Kidney (tissue), 14 donors: ENCODE results near the gene DACT3. TPM values are rescaled to one million over a fixed set of nuclear protein-coding genes. Genes with fewer than 3 reads are reported as not detected.

Experiments used
- DNase-seq, 5 donors: peaks; one replicate each; pipeline ENCODE4 v3.0.0-alpha.2; 2013 to 2020
- FAIRE-seq: peaks from 2 replicates; lab custom pipeline; 2012; peaks lifted over from hg19 to GRCh38; lab: Jason Lieb, UNC
- H3K27ac ChIP-seq, 2 donors: one replicate each; pipeline ENCODE4 v1.7.0; 2013; ENCODE audit warnings: low read depth in 2 of 2, low read length in 2 of 2, inconsistent platforms in 1 of 2
- H3K27me3 ChIP-seq: one replicate; pipeline ENCODE4 v1.7.1; 2013; ENCODE audit warnings: low read length, inconsistent platforms; ENCODE audit not compliant: control insufficient read depth, insufficient read depth
- H3K36me3 ChIP-seq, 3 donors: one replicate each; pipeline versions ENCODE4 v1.7.0 to v1.7.1; 2013; ENCODE audit warnings: low read length in 3 of 3, control low read depth in 1 of 3, inconsistent platforms in 1 of 3; ENCODE audit not compliant: insufficient read depth in 3 of 3, control insufficient read depth in 2 of 3
- H3K4me1 ChIP-seq, 3 donors: one replicate each; pipeline versions ENCODE4 v1.7.0 to v1.7.1; 2013; ENCODE audit warnings: low read length in 3 of 3, inconsistent platforms in 1 of 3, low read depth in 1 of 3; ENCODE audit not compliant: control insufficient read depth in 2 of 3, insufficient read depth in 2 of 3
- H3K4me3 ChIP-seq, 3 donors: one replicate each; pipeline versions ENCODE4 v1.7.0 to v1.8.1; 2013; ENCODE audit warnings: low read length in 3 of 3, control low read depth in 1 of 3, inconsistent platforms in 1 of 3
- H3K9ac ChIP-seq, 3 donors: one replicate each; pipeline versions ENCODE4 v1.7.0 to v1.7.1; 2013; ENCODE audit warnings: low read length in 3 of 3, control low read depth in 1 of 3, inconsistent platforms in 1 of 3
- H3K9me3 ChIP-seq, 3 donors: one replicate each; pipeline versions ENCODE4 v1.7.0 to v1.7.1; 2013; ENCODE audit warnings: low read length in 3 of 3, control low read depth in 1 of 3, inconsistent platforms in 1 of 3; ENCODE audit not compliant: control insufficient read depth in 2 of 3, insufficient read depth in 1 of 3
- CTCF ChIP-seq: IDR thresholded peaks from 3 replicates; pipeline ENCODE4 v1.5.1; 2012; ENCODE audit warnings: mild to moderate bottlenecking, moderate library complexity, borderline replicate concordance; ENCODE audit not compliant: insufficient read depth; ENCODE audit errors: extremely low read depth
- intact Hi-C: fragments of 100-400 bp; cut with DNase I; formaldehyde crosslinking; loops from one replicate; pipeline ENCODE4 v1.11.1; 2022
- polyA plus RNA-seq: library from polyadenylated mRNA; stranded (reverse); fragments of 350-450 nt; fragmentation: Illumina TruSeq; extraction: RNeasy Lipid Tissue Mini Kit (QIAGEN cat#74804); gene quantifications from one replicate; pipeline ENCODE4 v1.2.3, GENCODE V29; 2014; ENCODE audit warnings: low read depth, low replicate concordance; ENCODE audit not compliant: insufficient read depth
- total RNA-seq: library from RNA; stranded (reverse); fragmentation: NEBNext Ultra II Directional; extraction: Animal tissue kit (Norgen Biotek cat#: 25700); gene quantifications from one replicate; pipeline ENCODE4 v1.2.1, GENCODE V29; 2021
- donor health status: control.
- donor health status: control.
- donor health status: control.
- donor health status: control.
- donor health status: control.
- donor health status: DM: yes; HTN: yes; CAD: no.
- donor health status: Normal renal cell carcinoma (clear cell type).

Gene DACT3
- total and polyA plus RNA-seq, 2 donors from 2014 or later: 5.4 to 10.4 TPM

DNA sequence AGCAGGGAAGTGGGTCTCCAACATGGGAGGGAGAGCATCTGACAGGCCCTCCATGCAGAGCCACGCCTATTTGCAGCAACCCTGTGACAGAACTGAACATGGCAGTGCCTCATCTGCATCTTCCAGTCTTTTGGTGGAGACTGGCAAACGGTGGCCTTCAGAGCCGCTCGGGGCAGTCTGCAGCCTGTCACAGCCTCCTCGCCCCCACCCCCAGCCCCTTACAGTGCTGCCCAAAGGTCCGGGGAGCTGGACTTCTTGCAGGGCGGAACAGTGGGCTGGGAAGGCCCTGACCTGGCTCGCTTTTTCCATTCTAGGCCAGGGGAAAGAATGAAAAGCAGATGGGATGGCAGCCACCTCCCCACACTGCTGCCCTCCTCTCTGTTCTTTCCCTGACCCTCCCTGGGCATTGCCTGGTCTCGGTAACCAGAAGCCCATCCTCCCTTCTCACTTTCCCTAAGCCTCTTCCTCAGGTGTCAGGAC, 57.2 kb downstream of the DACT3 start:
- FAIRE-seq (no peak), DNase-seq (peak in 1 of 5 donors; percentile 37)
- no peak for TF ChIP-seq CTCF
- Histone ChIP-seq H3K4me3 (peak overlapping the region in 1 of 3 donors; percentile 97), H3K27me3 (no peaks in the 10 kb centered on the region), H3K9me3 (no peaks in the 10 kb centered on the region), H3K36me3 (peaks cover 0 to 29% (median 18%) of the 10 kb centered on the region in 3 donors), H3K4me1 (peaks cover 0 to 33% (median 20%) of the 10 kb centered on the region in 3 donors), H3K9ac (peak overlapping the region in 1 of 3 donors; percentile 84), H3K27ac (peak overlapping the region; percentile 49 to 73)
- intact Hi-C loops: no loop called here

DNA sequence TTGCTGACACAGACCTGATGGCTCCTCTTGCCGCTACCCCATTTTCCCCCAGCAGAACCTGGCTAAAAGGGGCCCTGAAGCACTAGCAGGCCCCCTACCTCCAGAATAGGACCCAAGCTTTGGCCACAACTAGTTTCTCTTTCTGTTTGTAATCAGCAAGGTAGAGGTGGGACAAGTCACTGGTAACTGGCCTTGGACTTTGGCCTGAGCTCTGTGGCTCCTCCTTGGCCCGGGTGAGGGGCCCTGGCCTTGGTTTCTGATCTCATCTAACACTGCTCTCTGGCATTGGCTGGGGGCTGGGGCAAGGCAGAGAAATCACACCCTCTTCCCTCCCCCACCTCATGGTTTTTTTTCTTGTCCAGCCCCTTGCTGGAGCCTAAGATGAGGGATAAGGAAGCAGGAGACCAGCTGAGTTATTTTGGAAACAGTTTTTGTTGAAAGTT, 57.8 kb downstream of the DACT3 start:
- peak overlapping the region; percentile 78 to 80 for H3K27ac ChIP-seq
- TF ChIP-seq CTCF: no peak
- no peaks in the 10 kb centered on the region for H3K27me3 ChIP-seq
- peaks cover 0 to 33% (median 20%) of the 10 kb centered on the region in 3 donors for H3K4me1 ChIP-seq
- peak overlapping the region; percentile 1 to 97 (median 89) for H3K4me3 ChIP-seq
- no peak for FAIRE-seq
- intact Hi-C loops: no loop called here
- peak in 3 of 5 donors; percentile 35 to 64 (median 61) for DNase-seq
- H3K9ac ChIP-seq: peak overlapping the region in 2 of 3 donors; percentile 63 to 84
- H3K36me3 ChIP-seq: peaks cover 0 to 24% (median 13%) of the 10 kb centered on the region in 3 donors
- no peaks in the 10 kb centered on the region for H3K9me3 ChIP-seq

DNA sequence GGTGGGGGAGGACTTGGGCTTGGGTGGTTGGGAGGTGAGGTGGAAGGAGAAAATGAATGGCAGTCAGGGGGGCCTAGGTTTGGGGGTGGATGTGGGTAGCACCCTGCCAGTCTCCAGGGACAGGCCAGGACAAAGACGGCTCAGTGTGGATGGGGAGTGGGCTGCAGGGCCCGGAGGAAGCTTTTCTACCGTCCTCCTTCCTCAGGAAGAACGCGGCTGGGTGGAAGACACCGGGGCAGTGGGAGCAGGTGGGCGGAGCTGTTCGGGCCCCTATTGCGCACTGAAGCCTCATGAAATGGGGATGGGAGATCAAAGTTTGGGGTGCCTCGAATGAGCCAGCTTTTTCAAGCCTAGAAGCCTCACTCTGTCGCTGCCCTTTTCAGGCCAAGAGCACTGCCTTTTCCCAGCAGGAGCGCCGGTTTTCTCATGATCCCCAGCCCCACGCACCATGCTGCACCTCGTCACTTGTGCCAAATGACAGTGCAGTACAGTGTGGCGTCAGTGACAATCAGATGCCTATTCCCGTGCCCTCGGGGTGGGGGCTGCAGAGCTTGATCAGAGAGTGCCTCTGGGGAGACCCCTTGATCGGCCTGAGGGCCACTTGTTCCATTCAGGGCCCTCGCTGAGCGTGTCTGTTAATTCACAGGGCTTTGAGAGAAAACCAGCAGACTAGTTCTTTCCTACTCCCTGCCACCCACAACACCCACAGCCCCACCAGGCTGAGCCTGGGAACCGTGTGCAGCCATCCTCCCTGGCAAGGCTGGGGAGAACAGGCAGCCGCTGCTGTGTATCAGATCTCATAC, 58.4 kb downstream of the DACT3 start:
- intact Hi-C loops: no loop called here
- DNase-seq: no peak

More for the DNA sequence above, 58.4 kb downstream of the DACT3 start:
- Histone ChIP-seq H3K36me3 (peaks cover 0 to 17% (median 8%) of the 10 kb centered on the region in 3 donors), H3K4me3 (peak overlapping the region; percentile 77 to 97 (median 89)), H3K9me3 (no peaks in the 10 kb centered on the region), H3K27me3 (no peaks in the 10 kb centered on the region), H3K27ac (peak overlapping the region; percentile 78 to 80), H3K4me1 (peaks cover 0 to 33% (median 20%) of the 10 kb centered on the region in 3 donors), H3K9ac (peak overlapping the region; percentile 63 to 84 (median 77))
- TF ChIP-seq CTCF: no peak
- FAIRE-seq: no peak
